Activated naive CD8-positive, alpha-beta T cell treated with anti-CD3 and anti-CD28 coated beads for 36 hours (primary cell): Measurements from ENCODE around the gene PBX2. TPM values are rescaled to one million over a fixed set of nuclear protein-coding genes. Genes with fewer than 3 reads are reported as not detected.
"Not testable (repeated sequence)": the region's sequence is repeated elsewhere in the genome, so short reads cannot be mapped to it uniquely, and the experiment has no call there.

Experiments
- DNase-seq: peaks from one replicate; pipeline ENCODE4 v3.0.0; 2021
- H3K27ac Mint-ChIP-seq: one replicate; pipeline ENCODE4 v1.8.0; 2022; ENCODE audit warnings: mild to moderate bottlenecking, moderate library complexity, mixed read lengths
- H3K27me3 Mint-ChIP-seq: one replicate; pipeline ENCODE4 v1.8.0; 2022; ENCODE audit warnings: mild to moderate bottlenecking, mixed read lengths
- H3K36me3 Mint-ChIP-seq: one replicate; pipeline ENCODE4 v1.8.0; 2021; ENCODE audit warnings: mild to moderate bottlenecking, mixed read lengths
- H3K4me1 Mint-ChIP-seq: one replicate; pipeline ENCODE4 v1.8.0; 2021; ENCODE audit warnings: mixed read lengths
- H3K4me3 Mint-ChIP-seq: one replicate; pipeline ENCODE4 v1.8.0; 2022; ENCODE audit warnings: mild to moderate bottlenecking, moderate library complexity, mixed read lengths
- H3K9me3 Mint-ChIP-seq: one replicate; pipeline ENCODE4 v1.8.0; 2022; ENCODE audit warnings: mixed read lengths
- total RNA-seq, 2 experiments: library from RNA; stranded (reverse); gene quantifications; one replicate each; pipeline ENCODE4 v1.2.3, GENCODE V29; 2021

Gene PBX2
- total RNA-seq, 2 experiments from 2014 or later, result 56.4 to 56.9 TPM

DNA sequence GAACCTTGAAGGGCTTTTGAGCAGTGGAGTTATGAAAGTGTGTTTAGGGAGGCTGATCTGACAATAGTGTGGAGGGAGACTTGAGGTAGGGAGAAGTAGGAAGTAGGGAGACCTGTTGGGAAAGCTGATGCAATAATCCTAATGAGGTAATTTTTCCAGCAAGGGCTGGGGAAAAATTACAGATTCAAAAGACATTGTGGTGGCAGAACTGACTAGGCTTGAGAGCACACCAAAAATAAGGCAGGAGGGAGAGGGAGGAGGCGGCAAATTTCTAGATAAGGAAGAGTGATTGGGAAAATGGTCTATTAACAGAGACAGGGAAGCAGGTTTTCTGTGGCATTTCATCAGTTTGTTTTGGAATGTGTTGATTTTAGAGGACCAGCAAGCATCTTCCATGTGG, 43.7 kb downstream of the PBX2 start:
- Mint-ChIP-seq H3K9me3 (no peaks in the 10 kb centered on the region), H3K36me3 (peaks cover 4% of the 10 kb centered on the region), H3K27ac (no peak overlapping the region), H3K4me1 (peaks cover 24% of the 10 kb centered on the region), H3K27me3 (peaks cover 21% of the 10 kb centered on the region), H3K4me3 (no peak overlapping the region)
- DNase-seq, result no peak

DNA sequence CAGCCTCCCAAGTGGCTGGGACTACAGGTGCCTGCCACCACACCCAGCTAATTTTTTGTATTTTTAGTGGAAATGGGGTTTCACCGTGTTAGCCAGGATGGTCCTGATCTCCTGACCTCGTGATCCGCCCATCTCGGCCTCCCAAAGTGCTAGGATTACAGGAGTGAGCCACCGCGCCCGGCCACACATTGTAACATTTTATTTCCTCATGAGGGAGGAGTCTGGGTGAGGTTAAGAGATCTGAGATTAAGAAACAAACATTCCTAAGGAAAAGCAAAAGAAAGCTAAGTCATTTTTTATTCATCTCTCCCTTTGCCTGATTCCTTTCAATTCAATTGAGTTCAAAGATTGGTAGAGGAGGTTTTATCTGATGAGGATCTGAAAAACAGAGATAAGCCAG, 45.8 kb downstream of the PBX2 start:
- peaks cover 15% of the 10 kb centered on the region for H3K27me3 Mint-ChIP-seq
- DNase-seq, H3K27ac Mint-ChIP-seq, H3K4me3 Mint-ChIP-seq, H3K9me3 Mint-ChIP-seq, H3K36me3 Mint-ChIP-seq: not testable (repeated sequence)
- H3K4me1 Mint-ChIP-seq, result peaks cover 11% of the 10 kb centered on the region

DNA sequence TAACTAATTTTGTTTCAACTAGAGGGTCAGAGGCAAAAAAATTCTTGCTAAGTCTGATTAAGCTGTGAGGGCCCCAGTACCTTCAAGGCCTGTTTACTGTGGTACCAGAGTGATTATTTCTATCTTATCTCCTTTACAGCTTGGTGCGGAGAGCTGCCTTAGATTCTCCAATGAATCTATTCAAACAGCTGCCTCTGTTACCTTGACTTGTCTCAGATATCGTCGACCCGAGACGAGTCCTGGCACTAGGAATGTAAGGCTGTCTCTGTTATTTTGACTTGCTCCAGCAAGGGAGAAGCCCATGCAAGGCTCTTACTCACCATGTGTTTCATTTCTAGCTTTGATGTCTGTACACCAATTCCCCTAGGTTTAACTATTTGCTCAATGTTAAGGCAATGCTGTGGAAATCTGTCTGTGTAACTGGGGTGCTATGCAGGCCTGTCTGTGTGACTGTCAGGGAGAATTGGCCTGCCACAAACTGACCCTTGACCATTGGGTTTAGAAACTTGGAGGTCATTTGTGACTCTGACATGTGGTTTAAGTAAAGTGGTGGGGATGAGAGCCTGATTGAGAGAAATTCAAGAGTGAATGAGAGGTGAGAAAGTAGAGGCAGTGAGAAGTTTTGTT, 49.5 kb downstream of the PBX2 start:
- Mint-ChIP-seq H3K27ac (no peak overlapping the region), H3K36me3 (no peaks in the 10 kb centered on the region), H3K4me1 (no peaks in the 10 kb centered on the region), H3K4me3 (no peak overlapping the region), H3K9me3 (no peaks in the 10 kb centered on the region), H3K27me3 (peaks cover 3% of the 10 kb centered on the region)
- DNase-seq, result no peak

DNA sequence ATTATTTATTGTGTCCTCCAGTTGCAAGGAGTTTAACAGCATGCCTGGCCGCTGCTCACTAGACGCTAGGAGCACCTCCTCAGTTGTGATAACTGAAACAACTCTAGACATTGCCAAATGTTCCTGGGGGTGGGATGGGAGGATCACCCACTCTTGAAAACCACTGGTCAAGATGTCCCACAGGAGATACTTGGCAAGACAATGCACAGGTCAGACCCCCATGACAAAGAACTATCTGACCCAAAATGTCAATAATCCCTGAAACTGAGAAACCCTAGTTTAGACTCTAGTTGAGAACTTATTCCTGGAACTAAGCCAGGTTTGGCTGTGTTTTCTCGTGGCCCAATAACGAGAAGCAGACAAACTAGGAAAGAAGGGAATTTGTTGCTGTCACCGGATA, 50.4 kb downstream of the PBX2 start:
- Mint-ChIP-seq H3K4me3 (no peak overlapping the region), H3K36me3 (no peaks in the 10 kb centered on the region), H3K9me3 (no peaks in the 10 kb centered on the region)

DNA sequence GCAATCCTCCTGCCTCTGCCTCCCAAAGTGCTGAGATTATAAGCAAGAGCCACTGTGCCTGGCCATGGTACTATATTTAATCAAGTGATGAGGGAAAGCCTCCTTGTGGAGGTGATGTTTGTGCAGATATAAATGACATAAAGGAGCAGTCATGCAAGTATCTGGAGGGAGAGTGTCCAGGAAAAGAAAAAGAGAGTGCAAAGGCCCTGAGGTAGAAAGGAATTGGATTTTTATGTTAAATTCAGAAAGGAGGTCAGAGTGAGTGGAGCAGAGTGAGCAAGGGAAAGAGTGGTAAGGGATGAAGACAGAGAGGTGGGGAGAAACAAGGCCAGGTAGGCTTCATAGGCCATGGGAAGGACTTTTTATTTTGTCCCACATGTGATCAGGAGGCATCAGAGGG, 52.5 kb downstream of the PBX2 start:
- Mint-ChIP-seq H3K27ac (no peak overlapping the region), H3K4me1 (no peaks in the 10 kb centered on the region), H3K36me3 (no peaks in the 10 kb centered on the region)

More for the DNA sequence above, 50.4 kb downstream of the PBX2 start:
- DNase-seq, result no peak
- H3K27ac Mint-ChIP-seq, result no peak overlapping the region
- H3K4me1 Mint-ChIP-seq, result no peaks in the 10 kb centered on the region
- H3K27me3 Mint-ChIP-seq, result peaks cover 3% of the 10 kb centered on the region

More for the DNA sequence above, 52.5 kb downstream of the PBX2 start:
- Mint-ChIP-seq H3K4me3 (no peak overlapping the region), H3K9me3 (no peaks in the 10 kb centered on the region), H3K27me3 (peaks cover 3% of the 10 kb centered on the region)
- no peak for DNase-seq

Other genes starting within 250 kb of the PBX2 start
- under 1 TPM; 0.52 to 0.82 TPM for gene CFB, start 244.1 kb downstream of the PBX2 start, total RNA-seq
- gene NELFE, start 231.2 kb downstream of the PBX2 start, total RNA-seq, result 10 to 100 TPM; 73.8 to 75.5 TPM
- 10 to 100 TPM; 84.6 to 90.9 TPM for gene SKIC2, start 231.0 kb downstream of the PBX2 start, total RNA-seq
- 10 to 100 TPM; 15.6 to 16.3 TPM for gene DXO, start 218.1 kb downstream of the PBX2 start, total RNA-seq
- 1 to 10 TPM; 2.2 to 3.2 TPM for gene C4A, start 208.1 kb downstream of the PBX2 start, total RNA-seq
- 1 to 10 TPM; 3.0 to 4.0 TPM for gene C4B, start 175.4 kb downstream of the PBX2 start, total RNA-seq
- gene CYP21A2, start 151.8 kb downstream of the PBX2 start, total RNA-seq, result under 1 TPM in 1 of 2 experiments, not detected in 1; 0.12 TPM
- gene TNXB, start 80.9 kb downstream of the PBX2 start, total RNA-seq, result 1 to 10 TPM in 1 of 2 experiments, under 1 TPM in 1; 0.43 to 1.2 TPM
- gene ATF6B, start 62.0 kb downstream of the PBX2 start, total RNA-seq, result 10 to 100 TPM; 50.4 to 53.5 TPM
- gene FKBPL, start 59.9 kb downstream of the PBX2 start, total RNA-seq, result 1 to 10 TPM; 5.8 to 6.8 TPM
- gene PRRT1, start 38.3 kb downstream of the PBX2 start, total RNA-seq, result 1 to 10 TPM; 1.4 to 1.5 TPM
- gene PPT2, start 36.1 kb downstream of the PBX2 start, total RNA-seq, result 10 to 100 TPM; 19.5 to 24.4 TPM
- 10 to 100 TPM; 12.8 to 14.0 TPM for gene EGFL8, start 25.6 kb downstream of the PBX2 start, total RNA-seq
- 10 to 100 TPM; 30.8 to 33.6 TPM for gene AGPAT1, start 14.1 kb downstream of the PBX2 start, total RNA-seq
- gene RNF5, start 11.8 kb downstream of the PBX2 start, total RNA-seq, result 10 to 100 TPM; 58.3 to 58.6 TPM
- gene AGER, start 5.9 kb downstream of the PBX2 start, total RNA-seq, result 10 to 100 TPM in 1 of 2 experiments, 1 to 10 TPM in 1; 9.6 to 11.5 TPM
- 10 to 100 TPM; 68.4 to 71.3 TPM for gene GPSM3, start 2.4 kb upstream of the PBX2 start, total RNA-seq
- gene NOTCH4, start 33.9 kb upstream of the PBX2 start, total RNA-seq, result 1 to 10 TPM in 1 of 2 experiments, under 1 TPM in 1; 0.88 to 1.3 TPM
- gene TSBP1, start 181.7 kb upstream of the PBX2 start, total RNA-seq, result not detected
- not detected for gene BTNL2, start 217.0 kb upstream of the PBX2 start, total RNA-seq
- gene HLA-DRA, start 249.7 kb upstream of the PBX2 start, total RNA-seq, result 10 to 100 TPM in 1 of 2 experiments, 1 to 10 TPM in 1; 9.8 to 12.2 TPM